ENCODE measurements around the gene GINS2. TPM values are rescaled to one million over a fixed set of nuclear protein-coding genes. Genes with fewer than 3 reads are reported as not detected.
A peak's percentile ranks its signal among the peaks of the same experiment; 100 is the strongest.

The GINS2 gene
- total RNA-seq, 1 donor: 1.8 TPM

DNA sequence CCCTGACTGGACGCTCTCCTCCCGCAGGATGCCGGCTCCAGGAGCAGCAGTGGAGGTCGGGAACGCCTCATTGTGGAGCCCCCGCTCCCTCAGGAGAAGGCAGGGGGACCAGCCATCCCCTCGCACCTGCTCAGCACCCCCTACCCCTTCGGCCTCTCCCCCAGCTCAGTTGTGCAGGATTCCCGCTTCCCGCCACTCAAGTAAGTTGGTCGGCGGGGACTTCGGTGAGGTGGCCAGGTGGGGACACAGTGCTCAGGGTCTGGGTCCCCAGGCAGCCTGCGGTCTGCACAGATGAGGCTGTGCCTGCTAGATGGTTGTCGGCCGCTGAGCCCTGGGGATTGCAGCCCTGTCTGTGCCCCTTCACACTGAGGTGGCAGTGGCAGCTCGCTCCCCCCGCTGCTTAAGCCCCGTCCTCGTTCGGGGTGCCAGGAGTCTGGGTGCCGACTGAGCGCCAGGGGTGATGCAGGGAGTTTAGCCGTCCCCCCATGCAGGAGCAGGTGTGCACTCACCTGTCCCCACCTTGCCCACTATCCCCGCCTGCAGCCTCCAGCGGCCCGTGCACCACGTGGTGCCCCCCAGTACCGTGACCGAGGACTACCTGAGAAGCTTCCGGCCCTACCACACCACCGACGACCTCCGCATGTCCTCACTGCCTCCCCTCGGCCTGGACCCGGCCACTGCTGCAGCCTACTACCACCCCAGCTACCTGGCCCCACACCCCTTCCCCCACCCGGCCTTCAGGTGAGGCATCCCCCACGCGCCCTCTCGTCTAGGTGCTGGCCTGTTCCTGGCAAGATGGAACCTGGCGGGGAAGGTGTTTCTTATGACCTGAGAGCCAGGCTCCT lies 34.3 kb downstream of the GINS2 start:
- Histone ChIP-seq H3K9me3 (ENCODE audit: low read depth, low read length) (no peaks in the 10 kb centered on the region), H3K4me2 (ENCODE audit: insufficient read depth, low read length) (no peak overlapping the region), H2AFZ (ENCODE audit: low read length) (no peak overlapping the region), H3K79me2 (ENCODE audit: insufficient read depth, low read length) (peaks cover 6% of the 10 kb centered on the region), H3K36me3 (ENCODE audit: insufficient read depth, low read length) (peaks cover 48% of the 10 kb centered on the region), H3K4me3 (ENCODE audit: insufficient read depth, low read length) (no peak overlapping the region), H3K4me1 (ENCODE audit: insufficient read depth, low read length) (peaks cover 4% of the 10 kb centered on the region), H3K27ac (ENCODE audit: low read depth, low read length) (no peak overlapping the region), H3K27me3 (ENCODE audit: insufficient read depth, low read length) (no peaks in the 10 kb centered on the region), H4K20me1 (ENCODE audit: insufficient read depth, low read length) (peaks cover 60% of the 10 kb centered on the region)
- DNase-seq (ENCODE audit: insufficient read length, low spot score, missing footprints): peak; percentile 68
- TF ChIP-seq, protein P1, sequence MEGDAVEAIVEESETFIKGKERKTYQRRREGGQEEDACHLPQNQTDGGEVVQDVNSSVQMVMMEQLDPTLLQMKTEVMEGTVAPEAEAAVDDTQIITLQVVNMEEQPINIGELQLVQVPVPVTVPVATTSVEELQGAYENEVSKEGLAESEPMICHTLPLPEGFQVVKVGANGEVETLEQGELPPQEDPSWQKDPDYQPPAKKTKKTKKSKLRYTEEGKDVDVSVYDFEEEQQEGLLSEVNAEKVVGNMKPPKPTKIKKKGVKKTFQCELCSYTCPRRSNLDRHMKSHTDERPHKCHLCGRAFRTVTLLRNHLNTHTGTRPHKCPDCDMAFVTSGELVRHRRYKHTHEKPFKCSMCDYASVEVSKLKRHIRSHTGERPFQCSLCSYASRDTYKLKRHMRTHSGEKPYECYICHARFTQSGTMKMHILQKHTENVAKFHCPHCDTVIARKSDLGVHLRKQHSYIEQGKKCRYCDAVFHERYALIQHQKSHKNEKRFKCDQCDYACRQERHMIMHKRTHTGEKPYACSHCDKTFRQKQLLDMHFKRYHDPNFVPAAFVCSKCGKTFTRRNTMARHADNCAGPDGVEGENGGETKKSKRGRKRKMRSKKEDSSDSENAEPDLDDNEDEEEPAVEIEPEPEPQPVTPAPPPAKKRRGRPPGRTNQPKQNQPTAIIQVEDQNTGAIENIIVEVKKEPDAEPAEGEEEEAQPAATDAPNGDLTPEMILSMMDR (IDR thresholded peaks at IDR 0.05; ENCODE audit: extremely low read depth, low read depth, low read length): no peak

DNA sequence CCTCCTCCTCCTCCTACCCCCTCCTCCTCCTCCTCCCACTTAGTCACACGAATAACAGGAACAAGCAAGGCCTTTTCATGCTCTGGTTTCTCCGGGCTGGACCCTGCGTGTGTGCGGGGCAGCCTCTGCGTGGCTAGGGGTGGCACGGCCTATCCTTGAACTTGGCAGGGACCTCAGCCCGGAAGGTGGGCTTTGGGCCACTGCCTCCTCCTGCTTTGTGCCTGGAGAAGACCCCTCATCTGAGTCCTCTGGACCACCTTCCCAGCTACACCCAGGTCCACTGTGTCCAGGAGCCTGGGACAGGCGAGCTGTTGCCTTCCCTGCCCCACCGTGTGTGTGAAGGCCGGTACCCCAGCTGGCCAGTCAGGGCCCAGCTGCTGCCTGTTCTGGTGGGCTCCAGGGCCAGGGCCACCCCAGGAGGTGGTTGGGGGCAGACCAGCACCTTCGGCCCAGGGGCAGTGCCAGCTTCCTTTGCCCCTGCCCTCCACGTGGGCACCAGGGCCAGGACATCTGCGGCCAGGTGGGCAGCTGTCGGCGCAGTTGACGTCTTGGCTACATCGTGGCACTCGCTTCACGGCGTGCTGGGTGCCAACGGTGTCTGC lies 35.4 kb downstream of the GINS2 start:
- Histone ChIP-seq H3K9me3 (ENCODE audit: low read depth, low read length) (no peaks in the 10 kb centered on the region), H3K4me2 (ENCODE audit: insufficient read depth, low read length) (no peak overlapping the region), H3K36me3 (ENCODE audit: insufficient read depth, low read length) (peaks cover 39% of the 10 kb centered on the region), H3K4me1 (ENCODE audit: insufficient read depth, low read length) (peaks cover 4% of the 10 kb centered on the region), H4K20me1 (ENCODE audit: insufficient read depth, low read length) (peaks cover 58% of the 10 kb centered on the region), H3K27ac (ENCODE audit: low read depth, low read length) (peak overlapping the region; percentile 45), H2AFZ (ENCODE audit: low read length) (no peak overlapping the region), H3K27me3 (ENCODE audit: insufficient read depth, low read length) (no peaks in the 10 kb centered on the region), H3K79me2 (ENCODE audit: insufficient read depth, low read length) (peaks cover 6% of the 10 kb centered on the region), H3K4me3 (ENCODE audit: insufficient read depth, low read length) (no peak overlapping the region)
- no peak for DNase-seq (ENCODE audit: insufficient read length, low spot score, missing footprints)
- TF ChIP-seq, protein P1 (IDR thresholded peaks at IDR 0.05; ENCODE audit: extremely low read depth, low read depth, low read length): no peak

GRCh38 chr16:85652431-85653221 lies 36.1 kb downstream of the GINS2 start:
- no peak overlapping the region for H3K4me2 ChIP-seq (ENCODE audit: insufficient read depth, low read length)
- TF ChIP-seq, protein P1 (IDR thresholded peaks at IDR 0.05; ENCODE audit: extremely low read depth, low read depth, low read length): no peak
- peaks cover 31% of the 10 kb centered on the region for H3K36me3 ChIP-seq (ENCODE audit: insufficient read depth, low read length)
- H3K27me3 ChIP-seq (ENCODE audit: insufficient read depth, low read length): no peaks in the 10 kb centered on the region
- peaks cover 10% of the 10 kb centered on the region for H3K79me2 ChIP-seq (ENCODE audit: insufficient read depth, low read length)
- no peak overlapping the region for H3K4me3 ChIP-seq (ENCODE audit: insufficient read depth, low read length)
- DNase-seq (ENCODE audit: insufficient read length, low spot score, missing footprints): no peak
- H2AFZ ChIP-seq (ENCODE audit: low read length): no peak overlapping the region
- no peaks in the 10 kb centered on the region for H3K9me3 ChIP-seq (ENCODE audit: low read depth, low read length)
- no peak overlapping the region for H3K27ac ChIP-seq (ENCODE audit: low read depth, low read length)
- peaks cover 4% of the 10 kb centered on the region for H3K4me1 ChIP-seq (ENCODE audit: insufficient read depth, low read length)
- H4K20me1 ChIP-seq (ENCODE audit: insufficient read depth, low read length): peaks cover 61% of the 10 kb centered on the region

Measured in osteoblast (primary cell).